ENCODE data around the gene HOXB7. TPM values are rescaled to one million over a fixed set of nuclear protein-coding genes. Genes with fewer than 3 reads are reported as not detected.

Gene HOXB7
- total and polyA plus RNA-seq, 7 donors = 1.1 to 67.3 (median 6.6) TPM

- Histone ChIP-seq H3K36me3 (no peaks in the 10 kb centered on the region), H3K9me3 (no peaks in the 10 kb centered on the region), H3K4me3 (no peak overlapping the region), H3K27ac (no peak overlapping the region), H3K27me3 (peaks cover 79 to 100% (median 100%) of the 10 kb centered on the region in 3 donors), H3K4me1 (peaks cover 0 to 37% (median 28%) of the 10 kb centered on the region in 4 donors)
- 16 to 51% methylated on average over 5 of the region's 5 CpGs for WGBS, 2 donors
- DNase-seq = no peak
- intact Hi-C loops (cut with DNase I) = no loop called here
- TF ChIP-seq POLR2A (IDR thresholded peaks at IDR 0.05) = no peak
- TF ChIP-seq, protein P1, sequence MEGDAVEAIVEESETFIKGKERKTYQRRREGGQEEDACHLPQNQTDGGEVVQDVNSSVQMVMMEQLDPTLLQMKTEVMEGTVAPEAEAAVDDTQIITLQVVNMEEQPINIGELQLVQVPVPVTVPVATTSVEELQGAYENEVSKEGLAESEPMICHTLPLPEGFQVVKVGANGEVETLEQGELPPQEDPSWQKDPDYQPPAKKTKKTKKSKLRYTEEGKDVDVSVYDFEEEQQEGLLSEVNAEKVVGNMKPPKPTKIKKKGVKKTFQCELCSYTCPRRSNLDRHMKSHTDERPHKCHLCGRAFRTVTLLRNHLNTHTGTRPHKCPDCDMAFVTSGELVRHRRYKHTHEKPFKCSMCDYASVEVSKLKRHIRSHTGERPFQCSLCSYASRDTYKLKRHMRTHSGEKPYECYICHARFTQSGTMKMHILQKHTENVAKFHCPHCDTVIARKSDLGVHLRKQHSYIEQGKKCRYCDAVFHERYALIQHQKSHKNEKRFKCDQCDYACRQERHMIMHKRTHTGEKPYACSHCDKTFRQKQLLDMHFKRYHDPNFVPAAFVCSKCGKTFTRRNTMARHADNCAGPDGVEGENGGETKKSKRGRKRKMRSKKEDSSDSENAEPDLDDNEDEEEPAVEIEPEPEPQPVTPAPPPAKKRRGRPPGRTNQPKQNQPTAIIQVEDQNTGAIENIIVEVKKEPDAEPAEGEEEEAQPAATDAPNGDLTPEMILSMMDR (IDR thresholded peaks at IDR 0.05) = no peak
- no peak for TF ChIP-seq EP300 (IDR thresholded peaks at IDR 0.05)
- no peak for TF ChIP-seq POLR2AphosphoS5 (IDR thresholded peaks at IDR 0.05)
Measured at GRCh38 chr17:48629411-48629759, 18.6 kb upstream of the HOXB7 start.

- WGBS, 2 donors = 11 to 34% methylated on average over 5 of the region's 5 CpGs
- Histone ChIP-seq H3K4me1 (peaks cover 0 to 32% (median 28%) of the 10 kb centered on the region in 4 donors), H3K9me3 (no peaks in the 10 kb centered on the region), H3K27ac (no peak overlapping the region), H3K4me3 (no peak overlapping the region), H3K36me3 (no peaks in the 10 kb centered on the region), H3K27me3 (peaks cover 78 to 100% (median 99%) of the 10 kb centered on the region in 3 donors)
- no peak for DNase-seq
- intact Hi-C loops (cut with DNase I) = no loop called here
- TF ChIP-seq, protein P1 (IDR thresholded peaks at IDR 0.05) = no peak
- no peak for TF ChIP-seq EP300 (IDR thresholded peaks at IDR 0.05)
- no peak for TF ChIP-seq POLR2A (IDR thresholded peaks at IDR 0.05)
- no peak for TF ChIP-seq POLR2AphosphoS5 (IDR thresholded peaks at IDR 0.05)
Measured at GRCh38 chr17:48628649-48629410, 18.0 kb upstream of the HOXB7 start.

DNA sequence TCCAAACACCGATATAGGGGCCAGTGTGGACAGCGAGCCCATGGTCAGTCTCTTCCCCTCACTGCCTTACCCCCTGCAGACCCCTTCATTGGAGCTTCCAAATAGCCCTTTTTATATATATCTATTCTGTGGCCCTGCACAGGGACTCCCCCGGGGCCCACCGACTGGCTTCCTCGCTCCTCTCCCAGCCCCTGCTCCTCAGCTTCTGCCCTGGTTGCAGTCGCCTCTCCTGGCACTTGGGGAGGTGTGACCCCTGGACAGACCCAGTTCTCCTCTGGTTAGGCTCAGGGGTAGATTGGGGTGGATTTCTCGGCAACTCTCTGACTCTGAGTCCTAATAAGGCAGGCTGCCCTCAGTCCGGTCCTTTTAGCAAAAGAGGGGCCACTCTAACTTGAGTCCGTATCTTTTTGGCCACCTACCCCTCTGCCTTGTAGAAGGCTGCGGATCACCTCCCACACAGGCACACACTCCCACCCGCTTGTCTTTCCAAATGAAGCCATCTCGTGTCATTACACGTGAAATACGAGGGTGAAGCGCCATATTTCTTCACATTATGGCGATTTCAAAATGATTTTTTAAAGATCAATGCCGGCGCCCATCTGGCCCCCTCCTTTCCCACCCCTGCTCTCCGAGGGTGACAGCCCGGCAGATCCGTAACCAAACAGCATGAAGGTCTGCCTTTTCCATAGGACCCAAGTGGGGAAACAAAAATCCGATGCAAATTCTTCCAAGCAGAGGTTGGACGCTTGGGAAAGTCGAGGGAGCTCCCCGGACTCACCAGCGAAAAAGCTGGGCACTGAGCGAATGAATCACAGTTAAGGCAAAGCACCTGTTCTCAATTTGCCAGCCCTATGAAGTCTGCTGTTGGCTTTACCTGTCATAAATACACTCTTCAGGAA, 17.1 kb upstream of the HOXB7 start:
- DNase-seq = no peak
- H3K36me3 ChIP-seq = no peaks in the 10 kb centered on the region
- intact Hi-C loops (cut with DNase I) = no loop called here
- H3K9me3 ChIP-seq = no peaks in the 10 kb centered on the region
- H3K27me3 ChIP-seq = peaks cover 74 to 100% (median 99%) of the 10 kb centered on the region in 3 donors
- TF ChIP-seq POLR2A (IDR thresholded peaks at IDR 0.05) = no peak
- TF ChIP-seq, protein P1 (IDR thresholded peaks at IDR 0.05) = no peak
- no peak for TF ChIP-seq POLR2AphosphoS5 (IDR thresholded peaks at IDR 0.05)
- no peak for TF ChIP-seq EP300 (IDR thresholded peaks at IDR 0.05)
- H3K4me1 ChIP-seq = peaks cover 0 to 26% (median 24%) of the 10 kb centered on the region in 4 donors
- 13 to 52% methylated on average over 27 of the region's 27 CpGs for WGBS, 2 donors
- H3K27ac ChIP-seq = no peak overlapping the region
- H3K4me3 ChIP-seq = no peak overlapping the region

DNA sequence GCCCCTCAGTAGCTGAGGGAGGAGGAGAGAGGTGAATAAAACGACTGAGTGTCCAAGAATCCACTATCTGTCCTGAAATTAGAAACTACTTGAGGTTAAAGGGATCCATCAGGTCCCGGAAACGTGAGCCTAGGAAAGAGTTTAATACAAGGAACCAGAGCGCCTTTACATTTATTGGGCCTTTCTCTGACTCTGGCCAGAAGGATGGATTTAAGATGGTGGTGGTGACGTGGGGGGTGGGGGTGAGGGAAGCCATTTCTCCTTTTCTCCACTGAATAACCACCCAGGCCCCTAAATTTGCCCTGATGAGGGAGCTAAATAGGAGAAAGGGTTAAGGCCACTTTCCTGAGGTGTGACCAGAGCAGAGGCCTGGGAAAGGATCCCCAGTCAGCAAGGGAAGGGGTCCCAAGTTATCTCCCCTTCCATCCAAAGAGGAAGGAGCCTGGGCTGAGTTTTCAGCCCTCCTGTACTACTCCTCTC, 16.3 kb upstream of the HOXB7 start:
- H3K4me3 ChIP-seq = no peak overlapping the region
- WGBS, 2 donors = 12 to 38% methylated on average over 5 of the region's 5 CpGs
- DNase-seq = no peak
- H3K36me3 ChIP-seq = no peaks in the 10 kb centered on the region
- TF ChIP-seq EP300 (IDR thresholded peaks at IDR 0.05) (no peak), POLR2A (IDR thresholded peaks at IDR 0.05) (no peak), POLR2AphosphoS5 (IDR thresholded peaks at IDR 0.05) (no peak)
- TF ChIP-seq, protein P1 (IDR thresholded peaks at IDR 0.05) = no peak
- H3K9me3 ChIP-seq = no peaks in the 10 kb centered on the region
- intact Hi-C loops (cut with DNase I) = no loop called here
- peaks cover 77 to 100% (median 99%) of the 10 kb centered on the region in 3 donors for H3K27me3 ChIP-seq
- peaks cover 0 to 26% (median 24%) of the 10 kb centered on the region in 4 donors for H3K4me1 ChIP-seq
- no peak overlapping the region for H3K27ac ChIP-seq

Data from sigmoid colon (tissue), 7 donors.